SU-DHL-6 (cell line): ENCODE data around the gene ZNF831.

Source experiments
- H2AFZ ChIP-seq: fragments of 200-600 bp; sonication (generic); 2 replicates; pipeline ENCODE4 v1.6.1; 2014; ENCODE audit warnings: low read depth, mild to moderate bottlenecking, moderate library complexity, mixed read lengths, antibody characterized with exemption, low read length; ENCODE audit not compliant: severe bottlenecking
- H3F3A ChIP-seq: fragments of 200-600 bp; shearing (Covaris generic); 2 replicates; pipeline ENCODE4 v1.6.0; 2016; ENCODE audit warnings: antibody characterized with exemption, mild to moderate bottlenecking; ENCODE audit not compliant: insufficient read depth
- H3K27ac ChIP-seq: fragments of 200-600 bp; sonication (generic); 2 replicates; pipeline ENCODE4 v1.5.1; 2016; ENCODE audit warnings: low read depth, mild to moderate bottlenecking, low read length, moderate library complexity, mixed read lengths
- H3K27me3 ChIP-seq: fragments of 200-600 bp; sonication (generic), shearing (Covaris generic); 2 replicates; pipeline ENCODE4 v1.6.0; 2014; ENCODE audit warnings: mild to moderate bottlenecking, low read length
- H3K36me3 ChIP-seq: fragments of 200-600 bp; sonication (generic); 2 replicates; pipeline ENCODE4 v1.6.1; 2014; ENCODE audit warnings: mild to moderate bottlenecking, low read length, mixed read lengths
- H3K4me2 ChIP-seq: fragments of 300-600, 200-600 bp; shearing (Covaris generic), sonication (generic); 2 replicates; pipeline ENCODE4 v1.6.0; 2014; ENCODE audit warnings: low read length, low read depth, mild to moderate bottlenecking; ENCODE audit not compliant: poor library complexity, severe bottlenecking
- H3K4me3 ChIP-seq: fragments of 200-600 bp; sonication (generic); 2 replicates; pipeline ENCODE4 v1.5.1; 2014; ENCODE audit warnings: antibody characterized with exemption, low read length, mild to moderate bottlenecking, mixed read lengths; ENCODE audit not compliant: insufficient read depth, poor library complexity, severe bottlenecking
- H3K79me2 ChIP-seq: fragments of 200-600 bp; sonication (generic); 2 replicates; pipeline ENCODE4 v1.6.1; 2014; ENCODE audit warnings: mild to moderate bottlenecking, low read length, moderate library complexity; ENCODE audit not compliant: insufficient read depth
- H3K9ac ChIP-seq: fragments of 200-600 bp; sonication (generic); 2 replicates; pipeline ENCODE4 v1.7.0; 2014; ENCODE audit warnings: mild to moderate bottlenecking, low read length
- H3K9me2 ChIP-seq: fragments of 200-600 bp; sonication (generic); replicated peaks from 2 replicates; pipeline ENCODE4 v1.6.1; 2014; ENCODE audit warnings: low read length; ENCODE audit not compliant: insufficient read depth
- H3K9me3 ChIP-seq: fragments of 200-600 bp; sonication (generic); 2 replicates; pipeline ENCODE4 v1.6.1; 2014; ENCODE audit warnings: low read length, mixed read lengths; ENCODE audit not compliant: insufficient read depth
- H4K20me1 ChIP-seq: fragments of 200-600 bp; sonication (generic); 2 replicates; pipeline ENCODE4 v1.6.1; 2014; ENCODE audit warnings: low read depth, mild to moderate bottlenecking, antibody characterized with exemption, low read length, moderate library complexity, mixed read lengths
- EZH2phosphoT487 ChIP-seq: fragments of 200-600 bp; sonication (generic), shearing (Covaris generic); conservative IDR thresholded peaks from 2 replicates; pipeline ENCODE4 v1.6.1; 2018; ENCODE audit warnings: mild to moderate bottlenecking, antibody characterized with exemption, low read length, moderate library complexity, mixed read lengths
- TF ChIP-seq, protein P1 (sequence below): fragments of 200-600 bp; sonication (generic); IDR thresholded peaks from one replicate; pipeline ENCODE4 v1.5.1; 2017; ENCODE audit warnings: antibody characterized with exemption, mild to moderate bottlenecking, low read length, moderate library complexity; ENCODE audit not compliant: insufficient read depth, poor library complexity, severe bottlenecking

Gene ZNF831

DNA sequence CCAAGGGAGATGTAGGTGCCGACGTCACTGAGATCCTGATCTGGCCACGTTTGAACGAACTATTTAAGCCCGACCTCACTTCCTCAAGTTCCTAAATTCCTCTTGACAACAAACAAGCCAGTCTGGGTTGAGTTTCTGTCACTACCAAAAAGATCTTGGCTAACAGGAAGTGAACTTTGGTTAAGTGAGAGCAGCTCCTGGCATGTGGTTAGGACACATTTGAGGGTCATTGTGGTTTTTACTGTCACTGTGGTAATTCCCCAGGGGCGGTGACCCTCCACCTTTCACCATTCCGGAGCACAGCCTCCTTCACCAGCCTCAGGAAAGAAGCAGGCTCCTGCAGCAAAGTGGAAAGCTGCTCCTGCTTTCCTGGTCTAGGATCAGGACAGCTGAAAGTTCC is 43.1 kb upstream of the ZNF831 start:
- H3K79me2 ChIP-seq, result no peaks in the 10 kb centered on the region
- H3K4me2 ChIP-seq, result no peak overlapping the region
- H4K20me1 ChIP-seq, result no peaks in the 10 kb centered on the region
- no peak overlapping the region for H3K9ac ChIP-seq
- no peaks in the 10 kb centered on the region for H3K9me3 ChIP-seq
- no peaks in the 10 kb centered on the region for H3K36me3 ChIP-seq
- no peaks in the 10 kb centered on the region for H3K9me2 ChIP-seq
- no peak overlapping the region for H3K4me3 ChIP-seq
- H3K27ac ChIP-seq, result no peak overlapping the region
- no peak for TF ChIP-seq EZH2phosphoT487
- TF ChIP-seq, protein P1, sequence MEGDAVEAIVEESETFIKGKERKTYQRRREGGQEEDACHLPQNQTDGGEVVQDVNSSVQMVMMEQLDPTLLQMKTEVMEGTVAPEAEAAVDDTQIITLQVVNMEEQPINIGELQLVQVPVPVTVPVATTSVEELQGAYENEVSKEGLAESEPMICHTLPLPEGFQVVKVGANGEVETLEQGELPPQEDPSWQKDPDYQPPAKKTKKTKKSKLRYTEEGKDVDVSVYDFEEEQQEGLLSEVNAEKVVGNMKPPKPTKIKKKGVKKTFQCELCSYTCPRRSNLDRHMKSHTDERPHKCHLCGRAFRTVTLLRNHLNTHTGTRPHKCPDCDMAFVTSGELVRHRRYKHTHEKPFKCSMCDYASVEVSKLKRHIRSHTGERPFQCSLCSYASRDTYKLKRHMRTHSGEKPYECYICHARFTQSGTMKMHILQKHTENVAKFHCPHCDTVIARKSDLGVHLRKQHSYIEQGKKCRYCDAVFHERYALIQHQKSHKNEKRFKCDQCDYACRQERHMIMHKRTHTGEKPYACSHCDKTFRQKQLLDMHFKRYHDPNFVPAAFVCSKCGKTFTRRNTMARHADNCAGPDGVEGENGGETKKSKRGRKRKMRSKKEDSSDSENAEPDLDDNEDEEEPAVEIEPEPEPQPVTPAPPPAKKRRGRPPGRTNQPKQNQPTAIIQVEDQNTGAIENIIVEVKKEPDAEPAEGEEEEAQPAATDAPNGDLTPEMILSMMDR, result no peak
- no peak overlapping the region for H2AFZ ChIP-seq
- H3K27me3 ChIP-seq, result no peaks in the 10 kb centered on the region
- H3F3A ChIP-seq, result no peaks in the 10 kb centered on the region

DNA sequence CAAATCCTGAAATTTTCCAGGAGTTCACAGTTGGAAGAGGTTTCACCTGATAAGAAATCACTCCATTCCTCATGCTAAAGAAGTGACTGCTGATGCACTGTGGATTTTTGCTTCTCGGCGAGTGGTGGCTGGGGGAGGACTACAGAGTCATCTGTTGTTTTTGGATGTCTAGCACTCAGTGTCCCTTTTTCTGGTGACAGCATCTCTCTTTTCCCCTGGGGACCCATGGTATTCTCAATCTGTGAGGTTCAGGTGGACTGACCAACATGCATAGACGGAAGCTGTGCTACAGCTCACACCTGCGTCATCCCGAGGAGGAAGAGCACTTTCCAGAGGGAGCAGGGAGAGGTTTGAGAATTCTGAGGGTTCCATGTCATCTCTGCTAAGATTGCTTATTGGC is 42.7 kb upstream of the ZNF831 start:
- H2AFZ ChIP-seq, result no peak overlapping the region
- no peaks in the 10 kb centered on the region for H3F3A ChIP-seq
- TF ChIP-seq EZH2phosphoT487, result no peak
- TF ChIP-seq, protein P1, result no peak
- H3K27ac ChIP-seq, result no peak overlapping the region
- no peak overlapping the region for H3K9ac ChIP-seq
- no peaks in the 10 kb centered on the region for H3K36me3 ChIP-seq
- H3K79me2 ChIP-seq, result no peaks in the 10 kb centered on the region
- no peak overlapping the region for H3K4me3 ChIP-seq
- no peaks in the 10 kb centered on the region for H4K20me1 ChIP-seq
- H3K9me3 ChIP-seq, result no peaks in the 10 kb centered on the region
- H3K27me3 ChIP-seq, result no peaks in the 10 kb centered on the region
- H3K9me2 ChIP-seq, result no peaks in the 10 kb centered on the region
- H3K4me2 ChIP-seq, result no peak overlapping the region

DNA sequence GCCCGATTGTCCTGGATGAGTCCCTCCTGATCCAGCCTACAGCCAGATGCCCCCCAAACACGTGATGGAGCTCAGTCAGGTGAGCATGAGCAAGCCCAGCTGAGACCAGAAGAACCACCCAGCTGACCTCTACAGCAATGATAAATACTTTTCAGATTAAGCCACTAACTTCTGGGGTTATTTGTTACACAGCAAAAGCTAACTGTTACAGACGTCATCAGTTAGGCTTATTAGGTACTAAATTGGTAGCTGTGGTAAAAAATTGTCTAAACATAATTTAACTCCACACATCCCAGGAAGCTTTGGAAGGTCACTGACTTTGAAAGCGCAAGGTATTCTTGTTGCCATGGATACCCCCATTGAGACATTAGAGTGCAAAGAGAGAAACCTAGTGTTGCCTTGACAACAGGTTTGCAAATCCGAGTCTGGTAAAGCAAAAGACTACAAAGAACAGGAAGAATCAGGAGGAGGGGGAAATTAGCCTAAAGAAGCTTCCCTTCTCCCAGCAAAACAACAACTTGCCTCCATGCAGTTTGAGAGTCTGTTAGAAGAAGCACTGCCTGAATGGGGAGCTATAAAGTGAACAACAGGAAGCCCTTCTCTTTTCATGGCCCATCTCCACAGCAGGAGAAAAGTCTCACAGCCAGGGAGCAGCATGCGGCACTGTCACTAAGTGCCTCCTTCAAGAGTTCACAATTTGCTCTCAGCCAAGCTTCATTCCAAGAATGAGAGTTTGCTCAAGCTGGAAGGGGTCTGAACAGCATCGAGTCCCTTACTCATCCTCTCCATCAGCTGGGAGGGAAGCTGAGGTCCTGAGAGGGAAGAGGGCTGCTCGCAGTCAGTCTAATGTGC is 41.7 kb upstream of the ZNF831 start:
- Histone ChIP-seq H2AFZ (no peak overlapping the region), H3K27ac (no peak overlapping the region), H3K36me3 (no peaks in the 10 kb centered on the region), H3K27me3 (no peaks in the 10 kb centered on the region), H3K4me3 (no peak overlapping the region), H3K9me3 (no peaks in the 10 kb centered on the region), H4K20me1 (no peaks in the 10 kb centered on the region), H3K79me2 (no peaks in the 10 kb centered on the region), H3F3A (no peaks in the 10 kb centered on the region), H3K9me2 (no peaks in the 10 kb centered on the region), H3K4me2 (no peak overlapping the region), H3K9ac (no peak overlapping the region)
- TF ChIP-seq, protein P1, result no peak
- no peak for TF ChIP-seq EZH2phosphoT487
